Neural crest cell (in vitro differentiated cells): ENCODE measurements around the gene FSTL4. TPM values are rescaled to one million over a fixed set of nuclear protein-coding genes. Genes with fewer than 3 reads are reported as not detected.
A peak's percentile ranks its signal among the peaks of the same experiment; 100 is the strongest.

Experiments
- DNase-seq: peaks from one replicate; pipeline ENCODE4 v3.0.0; 2021; ENCODE audit warnings: low read depth, mixed read lengths, low spot score
- H3K27ac Mint-ChIP-seq: one replicate; pipeline ENCODE4 v1.8.0; 2021; ENCODE audit warnings: mild to moderate bottlenecking, mixed read lengths; ENCODE audit not compliant: unreplicated experiment
- H3K27me3 Mint-ChIP-seq: 2 replicates; pipeline ENCODE4 v1.8.0; 2021; ENCODE audit warnings: low read depth, mild to moderate bottlenecking, mixed read lengths
- H3K36me3 Mint-ChIP-seq: 2 replicates; pipeline ENCODE4 v1.8.0; 2021; ENCODE audit warnings: low read depth, mild to moderate bottlenecking, mixed read lengths
- H3K4me1 Mint-ChIP-seq: 2 replicates; pipeline ENCODE4 v1.8.0; 2021; ENCODE audit warnings: mixed read lengths
- H3K4me3 Mint-ChIP-seq: one replicate; pipeline ENCODE4 v1.8.0; 2021; ENCODE audit warnings: mild to moderate bottlenecking, mixed read lengths
- H3K9me3 Mint-ChIP-seq: 2 replicates; pipeline ENCODE4 v1.8.0; 2021; ENCODE audit warnings: mixed read lengths
- CTCF ChIP-seq: fragments of 200-600 bp; sonication (generic); conservative IDR thresholded peaks from 2 replicates; pipeline ENCODE4 v1.5.0; 2021; ENCODE audit warnings: antibody characterized with exemption, mild to moderate bottlenecking
- total RNA-seq: library from RNA; stranded (reverse); gene quantifications from 2 replicates; pipeline ENCODE4 v1.2.1, GENCODE V29; 2021

Gene FSTL4
- total RNA-seq, 1 donor from 2014 or later: 2.0 TPM

GRCh38 chr5:133159543-133159942 lies 452.8 kb downstream of the FSTL4 start:
- Mint-ChIP-seq H3K27me3 (peaks cover 4% of the 10 kb centered on the region), H3K9me3 (no peaks in the 10 kb centered on the region)

GRCh38 chr5:133155326-133155969 lies 456.9 kb downstream of the FSTL4 start:
- no peaks in the 10 kb centered on the region for H3K36me3 Mint-ChIP-seq
- no peaks in the 10 kb centered on the region for H3K4me1 Mint-ChIP-seq
- no peak overlapping the region for H3K4me3 Mint-ChIP-seq
- H3K9me3 Mint-ChIP-seq: no peaks in the 10 kb centered on the region
- TF ChIP-seq CTCF: no peak
- DNase-seq: no peak
- H3K27ac Mint-ChIP-seq: no peak overlapping the region
- peaks cover 4% of the 10 kb centered on the region for H3K27me3 Mint-ChIP-seq

More at GRCh38 chr5:133159543-133159942, 452.8 kb downstream of the FSTL4 start:
- Mint-ChIP-seq H3K27ac (no peak overlapping the region), H3K4me3 (no peak overlapping the region), H3K36me3 (no peaks in the 10 kb centered on the region), H3K4me1 (no peaks in the 10 kb centered on the region)
- TF ChIP-seq CTCF: no peak
- DNase-seq: no peak

GRCh38 chr5:133154274-133155075 lies 457.9 kb downstream of the FSTL4 start:
- Mint-ChIP-seq H3K27me3 (peaks cover 4% of the 10 kb centered on the region), H3K4me1 (no peaks in the 10 kb centered on the region), H3K27ac (no peak overlapping the region), H3K36me3 (no peaks in the 10 kb centered on the region), H3K4me3 (no peak overlapping the region), H3K9me3 (no peaks in the 10 kb centered on the region)
- no peak for DNase-seq
- no peak for TF ChIP-seq CTCF

GRCh38 chr5:133150909-133151544 lies 461.3 kb downstream of the FSTL4 start:
- DNase-seq: no peak
- no peaks in the 10 kb centered on the region for H3K9me3 Mint-ChIP-seq
- no peak overlapping the region for H3K4me3 Mint-ChIP-seq
- H3K27ac Mint-ChIP-seq: no peak overlapping the region
- peaks cover 10% of the 10 kb centered on the region for H3K4me1 Mint-ChIP-seq
- peaks cover 4% of the 10 kb centered on the region for H3K27me3 Mint-ChIP-seq
- H3K36me3 Mint-ChIP-seq: no peaks in the 10 kb centered on the region
- no peak for TF ChIP-seq CTCF

- Mint-ChIP-seq H3K27me3 (no peaks in the 10 kb centered on the region), H3K9me3 (no peaks in the 10 kb centered on the region), H3K4me3 (no peak overlapping the region), H3K4me1 (peaks cover 10% of the 10 kb centered on the region), H3K27ac (peak overlapping the region; percentile 43), H3K36me3 (no peaks in the 10 kb centered on the region)
- DNase-seq: no peak
- TF ChIP-seq CTCF: no peak
Measured at GRCh38 chr5:133149345-133149744, 463.0 kb downstream of the FSTL4 start.
